Aorta (tissue), 5 donors: ENCODE results near the gene DBT. TPM values are rescaled to one million over a fixed set of nuclear protein-coding genes. Genes with fewer than 3 reads are reported as not detected.

Experiments used
- ATAC-seq: fragments of 200-7000 bp; cut with Tn5 transposase; one replicate; pipeline ENCODE4 v1.9.1; 2022; ENCODE audit warnings: moderate library complexity; ENCODE audit not compliant: low FRiP score
- DNase-seq, 2 donors: peaks; one replicate each; pipeline ENCODE4 v3.0.0-alpha.2; 2020
- H3K27ac ChIP-seq, 2 donors: one replicate each; pipeline ENCODE4 v1.5.1; 2013; ENCODE audit warnings: low read length in 2 of 2, mild to moderate bottlenecking in 2 of 2, moderate library complexity in 2 of 2, control low read depth in 1 of 2, inconsistent platforms in 1 of 2, low read depth in 1 of 2
- H3K27me3 ChIP-seq, 2 donors: one replicate each; pipeline ENCODE4 v1.6.1; 2013; ENCODE audit warnings: control low read depth in 1 of 2, low read length in 1 of 2, mild to moderate bottlenecking in 1 of 2, moderate library complexity in 1 of 2; ENCODE audit not compliant: insufficient read depth in 2 of 2, control insufficient read depth in 1 of 2
- H3K36me3 ChIP-seq, 2 donors: one replicate each; pipeline ENCODE4 v1.6.1; 2013; ENCODE audit warnings: control low read depth in 1 of 2, low read length in 1 of 2, mild to moderate bottlenecking in 1 of 2; ENCODE audit not compliant: insufficient read depth in 2 of 2, control insufficient read depth in 1 of 2
- H3K4me1 ChIP-seq, 2 donors: one replicate each; pipeline ENCODE4 v1.6.1; 2013; ENCODE audit warnings: low read length in 2 of 2, control low read depth in 1 of 2, mild to moderate bottlenecking in 1 of 2, moderate library complexity in 1 of 2; ENCODE audit not compliant: insufficient read depth in 2 of 2, control insufficient read depth in 1 of 2
- H3K4me3 ChIP-seq, 2 donors: one replicate each; pipeline ENCODE4 v1.5.1; 2013; ENCODE audit warnings: low read length in 2 of 2, control low read depth in 1 of 2, mild to moderate bottlenecking in 1 of 2
- H3K9me3 ChIP-seq: one replicate; pipeline ENCODE4 v1.6.1; 2013; ENCODE audit warnings: mild to moderate bottlenecking, low read length; ENCODE audit not compliant: control insufficient read depth
- WGBS, 2 donors: extraction: QIAGEN DNeasy Blood & Tissue Kit; methylation state at CpG; one replicate each; pipeline ENCODE4 v1.1.7; 2013; 5-methylcytosine and 5-hydroxymethylcytosine counted together
- intact Hi-C, 2 donors: fragments of 100-400 bp; cut with DNase I; formaldehyde crosslinking; loops; one replicate each; pipeline versions ENCODE4 v1.14.2 to v1.15.0; 2022
- polyA plus RNA-seq, 2 donors: library from polyadenylated mRNA; stranded (reverse); fragments of 200-250 nt; gene quantifications; one replicate each; pipeline ENCODE4 v1.2.3, GENCODE V29; 2013
- total RNA-seq, 2 donors: library from RNA; stranded (reverse); fragmentation: NEBNext Ultra II Directional; extraction: Animal tissue kit (Norgen Biotek cat#: 25700); gene quantifications; one replicate each; pipeline ENCODE4 v1.2.1, GENCODE V29; 2021
- donor health status: healthy with polysubstance abuse.
- donor health status: Bipolar disorder and iron deficiency.
- donor health status: DM: no; HTN: no; CAD: no.
- donor health status: DM: no; HTN: no; CAD: no.
- donor health status: DM: yes; HTN: yes; CAD: no.

The DBT gene
- total and polyA plus RNA-seq, 4 donors, result 5.0 to 13.0 (median 8.1) TPM

GRCh38 chr1:100279954-100280682 lies 30.5 kb upstream of the DBT start:
- intact Hi-C loops, result no loop called here
- 65 to 70% methylated on average over 2 of the region's 2 CpGs for WGBS, 2 donors
- Histone ChIP-seq H3K27me3 (no peaks in the 10 kb centered on the region), H3K9me3 (no peaks in the 10 kb centered on the region), H3K4me3 (no peak overlapping the region), H3K36me3 (peaks cover 0 to 5% of the 10 kb centered on the region in 2 donors), H3K27ac (no peak overlapping the region), H3K4me1 (no peaks in the 10 kb centered on the region)
- DNase-seq (no peak), ATAC-seq (no peak)

- no peaks in the 10 kb centered on the region for H3K9me3 ChIP-seq
- H3K27ac ChIP-seq, result no peak overlapping the region
- no peaks in the 10 kb centered on the region for H3K27me3 ChIP-seq
- DNase-seq (no peak), ATAC-seq (no peak)
- H3K4me1 ChIP-seq, result no peaks in the 10 kb centered on the region
- no peak overlapping the region for H3K4me3 ChIP-seq
- WGBS, 2 donors, result 65 to 67% methylated on average over 3 of the region's 3 CpGs
- peaks cover 0 to 5% of the 10 kb centered on the region in 2 donors for H3K36me3 ChIP-seq
- intact Hi-C loops, result no loop called here
These were observed 29.8 kb upstream of the DBT start for GRCh38 chr1:100279358-100279923.

GRCh38 chr1:100277866-100278265 lies 28.2 kb upstream of the DBT start:
- no peak overlapping the region for H3K27ac ChIP-seq
- no peaks in the 10 kb centered on the region for H3K4me1 ChIP-seq
- H3K36me3 ChIP-seq, result peaks cover 0 to 5% of the 10 kb centered on the region in 2 donors
- H3K4me3 ChIP-seq, result no peak overlapping the region
- no peaks in the 10 kb centered on the region for H3K9me3 ChIP-seq
- intact Hi-C loops, result no loop called here
- no peak for DNase-seq
- WGBS, 2 donors, result 67 to 70% methylated on average over 1 of the region's 1 CpG
- ATAC-seq, result no peak
- no peaks in the 10 kb centered on the region for H3K27me3 ChIP-seq

GRCh38 chr1:100268202-100268601 lies 18.6 kb upstream of the DBT start:
- no peak for DNase-seq
- H3K27ac ChIP-seq, result no peak overlapping the region
- H3K9me3 ChIP-seq, result no peaks in the 10 kb centered on the region
- peaks cover 3 to 7% of the 10 kb centered on the region in 2 donors for H3K36me3 ChIP-seq
- H3K4me1 ChIP-seq, result peaks cover 0 to 6% of the 10 kb centered on the region in 2 donors
- no peak overlapping the region for H3K4me3 ChIP-seq
- no peaks in the 10 kb centered on the region for H3K27me3 ChIP-seq
- intact Hi-C loops, result loop anchor here in 1 of 2 donors (10.0 kb wide), 1 partner anchor 133 kb away; the partner anchor contains the start of genes SASS6 and TRMT13
- 96 to 97% methylated on average over 4 of the region's 4 CpGs for WGBS, 2 donors
- ATAC-seq, result no peak

DNA sequence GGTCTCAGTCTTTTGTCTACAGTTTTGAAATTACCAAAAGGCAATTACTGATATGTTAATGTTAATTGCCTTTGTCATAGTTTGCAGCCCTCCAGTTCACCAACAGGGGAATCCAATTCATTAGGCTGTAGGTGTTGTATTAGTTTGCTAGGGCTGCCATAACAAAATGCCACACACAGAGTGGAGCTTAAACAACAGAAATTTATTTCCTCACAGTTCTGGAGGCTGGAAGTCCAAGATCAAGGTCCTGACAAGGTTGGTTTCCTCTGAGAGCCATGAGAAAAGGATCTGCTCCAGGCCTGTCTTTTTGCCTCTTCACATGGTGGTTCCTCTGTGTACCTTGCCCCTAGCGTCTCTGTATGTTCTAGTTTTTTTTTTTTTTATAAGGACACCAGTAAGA lies 17.6 kb upstream of the DBT start:
- H3K4me3 ChIP-seq, result peak overlapping the region in 1 of 2 donors; percentile 89
- DNase-seq, result no peak
- no peaks in the 10 kb centered on the region for H3K9me3 ChIP-seq
- intact Hi-C loops, result loop anchor here in 1 of 2 donors (2.0 to 10.0 kb wide), 2 partner anchors 18 to 132 kb away; partner anchors contain the start of genes DBT, SASS6 and TRMT13
- 71 to 88% methylated on average over 1 of the region's 1 CpG for WGBS, 2 donors
- no peak for ATAC-seq
- H3K36me3 ChIP-seq, result peaks cover 3 to 7% of the 10 kb centered on the region in 2 donors
- H3K27ac ChIP-seq, result no peak overlapping the region
- no peaks in the 10 kb centered on the region for H3K27me3 ChIP-seq
- H3K4me1 ChIP-seq, result peaks cover 0 to 6% of the 10 kb centered on the region in 2 donors

DNA sequence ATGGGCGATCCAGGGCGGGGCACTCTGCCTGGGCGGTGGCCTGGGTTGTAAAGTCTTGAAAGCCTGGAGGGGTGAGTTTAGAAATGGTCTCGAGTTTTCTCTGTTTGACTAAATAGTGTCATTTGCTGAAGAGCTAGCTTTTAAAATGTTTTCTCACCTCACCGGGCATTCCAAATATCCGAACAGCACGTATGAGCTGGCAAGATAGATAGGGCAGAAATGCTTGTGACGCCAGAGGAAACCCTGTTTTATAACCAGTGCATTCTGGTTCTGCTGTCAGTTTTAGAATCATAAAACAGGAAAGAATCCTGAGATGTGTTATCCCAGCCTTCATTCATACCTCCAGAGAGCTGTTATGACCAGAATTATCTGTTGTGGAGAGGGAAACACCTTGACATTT lies 17.1 kb upstream of the DBT start:
- 1% methylated on average over 8 of the region's 8 CpGs for WGBS, 2 donors
- intact Hi-C loops, result loop anchor here in 1 of 2 donors (2.0 to 10.0 kb wide), 2 partner anchors 18 to 132 kb away; partner anchors contain the start of genes DBT, SASS6 and TRMT13
- peak overlapping the region; percentile 89 to 92 for H3K4me3 ChIP-seq
- H3K27ac ChIP-seq, result peak overlapping the region in 1 of 2 donors; percentile 30
- H3K36me3 ChIP-seq, result peaks cover 3 to 6% of the 10 kb centered on the region in 2 donors
- no peaks in the 10 kb centered on the region for H3K9me3 ChIP-seq
- DNase-seq (no peak), ATAC-seq (no peak)
- no peaks in the 10 kb centered on the region for H3K27me3 ChIP-seq
- H3K4me1 ChIP-seq, result peaks cover 0 to 6% of the 10 kb centered on the region in 2 donors

GRCh38 chr1:100265931-100266740 lies 16.5 kb upstream of the DBT start, which contains the start of gene RTCA:
TSS of gene RTCA (plus strand) at chr1:100266216. CDS start at chr1:100266376, 160 bp downstream.
- intact Hi-C loops, result loop anchor here in 1 of 2 donors (2.0 to 10.0 kb wide), 2 partner anchors 17 to 131 kb away; partner anchors contain the start of genes DBT, SASS6 and TRMT13
- peaks cover 0 to 6% of the 10 kb centered on the region in 2 donors for H3K4me1 ChIP-seq
- DNase-seq (peak; percentile 99), ATAC-seq (peak; percentile 99)
- H3K9me3 ChIP-seq, result no peaks in the 10 kb centered on the region
- no peaks in the 10 kb centered on the region for H3K27me3 ChIP-seq
- H3K36me3 ChIP-seq, result peaks cover 3 to 4% of the 10 kb centered on the region in 2 donors
- peak within 1 kb of the TSS; percentile 89 to 92 for H3K4me3 ChIP-seq
- H3K27ac ChIP-seq, result peak within 1 kb of the TSS in 1 of 2 donors; percentile 52
- WGBS, 2 donors, result 0% methylated on average over 52 to 53 of the region's 53 CpGs

DNA sequence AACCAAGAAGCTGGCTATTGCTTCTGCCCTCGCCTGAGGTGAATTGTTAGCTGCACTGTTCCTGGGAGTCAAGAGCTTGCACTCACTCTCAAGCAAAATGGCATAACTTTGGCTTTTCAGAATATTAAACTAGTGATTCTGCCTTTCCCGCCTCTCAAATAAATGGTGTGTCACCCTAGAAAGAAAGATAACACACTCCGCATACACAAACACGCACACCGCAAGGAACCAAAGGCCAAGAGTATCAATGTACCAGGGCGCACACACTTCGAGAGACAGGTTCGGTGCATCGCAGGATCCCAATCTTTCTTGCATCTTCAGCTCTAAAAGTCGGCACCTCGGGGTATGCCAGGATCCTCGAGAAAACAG lies 15.9 kb upstream of the DBT start:
- ATAC-seq (peak; percentile 61), DNase-seq (no peak)
- no peaks in the 10 kb centered on the region for H3K9me3 ChIP-seq
- peak overlapping the region; percentile 89 to 92 for H3K4me3 ChIP-seq
- H3K4me1 ChIP-seq, result peaks cover 0 to 6% of the 10 kb centered on the region in 2 donors
- peaks cover 0 to 2% of the 10 kb centered on the region in 2 donors for H3K36me3 ChIP-seq
- no peaks in the 10 kb centered on the region for H3K27me3 ChIP-seq
- WGBS, 2 donors, result 1% methylated on average over 12 of the region's 12 CpGs
- intact Hi-C loops, result loop anchor here in 1 of 2 donors (10.0 kb wide), 1 partner anchor 131 kb away; the partner anchor contains the start of genes SASS6 and TRMT13
- H3K27ac ChIP-seq, result peak overlapping the region in 1 of 2 donors; percentile 52
